GM21528 (cell line): ENCODE data around the gene LPIN2.
"Not testable (repeated sequence)": the region's sequence is repeated elsewhere in the genome, so short reads cannot be mapped to it uniquely, and the experiment has no call there.

Source experiments
- ATAC-seq: cut with Tn5 transposase; IDR thresholded peaks from one replicate; pipeline ENCODE4 v1.9.1; 2021; ENCODE audit warnings: mild to moderate bottlenecking, moderate library complexity; ENCODE audit not compliant: unreplicated experiment, low FRiP score

Gene LPIN2

DNA sequence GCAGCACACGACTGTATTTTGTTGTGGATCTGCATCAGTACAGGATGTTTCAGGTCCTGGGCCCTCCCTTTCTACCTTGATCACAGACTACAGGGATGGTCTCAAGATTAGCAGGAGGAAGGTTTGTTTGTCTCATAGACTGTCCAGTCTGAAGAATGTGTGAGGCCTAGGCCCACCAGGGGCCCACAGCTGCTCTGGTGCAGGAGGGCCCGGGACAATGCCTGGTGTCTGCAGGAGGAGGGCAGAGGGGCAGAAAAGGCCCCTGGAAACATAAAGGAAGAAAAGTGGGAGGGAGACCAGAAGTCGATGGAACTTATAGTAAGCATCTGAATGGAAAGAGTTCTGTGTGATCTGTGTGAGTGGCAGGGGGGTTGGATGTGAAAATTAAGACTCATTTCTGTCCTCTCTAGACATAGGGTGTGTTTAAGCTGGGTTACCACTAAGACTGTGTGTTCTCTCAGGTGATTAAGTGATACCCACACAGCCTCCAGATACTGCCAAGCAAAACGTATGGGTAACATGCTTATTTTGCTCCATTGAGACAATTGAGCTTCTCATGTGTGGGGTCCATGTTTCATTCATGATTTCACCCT, 33.4 kb upstream of the LPIN2 start:
- ATAC-seq, result no peak

DNA sequence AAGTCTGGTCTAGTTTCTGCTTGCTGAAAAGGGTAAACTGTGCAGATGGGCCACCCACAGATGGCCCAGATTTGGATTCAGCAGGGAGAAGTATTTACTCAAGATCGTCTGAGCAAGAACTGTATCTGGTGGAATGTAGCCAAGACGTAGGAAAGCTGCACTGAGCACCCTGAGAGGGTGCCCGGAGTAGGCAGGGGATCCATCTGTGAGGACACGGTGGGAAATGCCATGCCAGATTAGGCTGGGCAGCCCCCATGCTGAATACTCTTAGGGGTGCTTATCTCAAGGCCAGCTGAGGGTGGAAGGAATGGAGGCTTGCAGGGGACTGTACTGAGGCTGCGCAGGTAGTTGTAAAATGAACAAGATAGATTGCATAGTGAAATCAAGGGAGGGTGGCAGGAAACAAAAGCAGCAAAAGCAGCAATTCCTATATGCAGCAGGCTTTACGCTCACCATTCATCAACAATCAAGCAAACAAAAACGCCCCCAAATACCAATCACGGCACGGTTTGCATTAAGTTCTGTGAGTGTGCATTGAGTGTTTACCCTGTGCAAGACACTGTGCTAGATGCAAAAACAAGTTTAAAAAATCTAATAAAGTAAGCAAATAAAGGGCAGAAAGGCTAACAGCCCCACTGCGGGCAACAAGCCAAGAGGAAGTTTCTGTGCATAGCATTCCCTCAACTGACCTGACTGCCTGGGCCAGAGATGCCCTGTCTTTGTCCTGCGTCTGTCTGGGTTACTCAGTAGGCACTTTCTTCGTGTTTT, 32.2 kb upstream of the LPIN2 start:
- ATAC-seq, result no peak

DNA sequence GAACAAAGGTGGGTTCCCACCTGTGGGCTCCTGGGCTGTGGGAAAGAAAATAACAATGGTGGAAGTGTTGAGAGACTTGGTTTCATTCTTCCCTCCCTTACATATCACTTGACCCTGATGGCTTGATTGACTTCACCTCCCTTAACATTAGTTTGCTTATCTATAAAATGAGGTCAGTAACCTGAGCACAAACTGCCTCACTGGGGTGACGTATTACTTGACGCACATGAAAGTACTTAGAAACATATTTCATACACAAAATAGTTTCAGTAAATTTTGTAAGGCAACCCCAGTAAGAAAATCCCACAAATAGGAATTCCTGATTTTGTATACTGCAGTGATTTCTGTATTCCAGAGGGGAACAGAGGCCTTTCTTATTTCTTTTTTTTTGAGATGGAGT, 29.4 kb upstream of the LPIN2 start:
- no peak for ATAC-seq

DNA sequence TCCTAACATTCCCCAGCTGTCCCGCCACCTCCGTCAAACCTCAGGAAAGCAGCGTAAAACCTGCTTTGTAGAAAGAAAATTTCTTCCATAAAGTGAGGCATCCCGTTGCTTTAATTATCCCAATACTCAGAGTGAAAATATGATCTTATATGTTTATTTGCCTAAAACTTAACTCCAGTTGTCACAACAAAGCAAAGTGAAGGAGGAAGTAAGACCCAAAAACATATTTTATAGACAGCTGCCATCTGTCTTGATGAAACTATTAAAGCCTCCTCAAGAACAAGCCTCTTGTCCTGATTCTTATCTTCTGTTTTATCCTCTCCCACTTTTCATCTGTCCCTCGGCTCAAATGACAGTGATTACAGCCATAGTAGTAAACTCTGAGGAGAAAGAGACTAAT, 28.9 kb upstream of the LPIN2 start:
- ATAC-seq, result no peak

DNA sequence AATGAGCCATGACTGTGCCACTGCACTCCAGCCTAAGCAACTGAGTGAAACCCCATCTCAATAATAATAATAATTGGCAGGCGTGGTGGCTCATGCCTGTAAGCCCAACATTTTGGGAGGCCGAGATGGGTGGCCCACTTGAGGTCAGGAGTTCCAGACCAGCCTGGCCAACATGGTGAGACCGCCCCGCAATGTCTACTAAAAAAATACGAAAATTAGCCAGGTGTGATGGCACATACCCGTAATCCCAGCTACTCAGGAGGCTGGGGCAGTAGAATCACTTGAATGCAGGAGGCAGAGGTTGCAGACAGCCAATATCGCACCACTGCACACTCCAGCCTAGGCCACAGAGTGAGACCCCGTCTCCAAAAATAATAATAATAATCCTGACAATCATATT, 27.9 kb upstream of the LPIN2 start:
- ATAC-seq, result no peak

DNA sequence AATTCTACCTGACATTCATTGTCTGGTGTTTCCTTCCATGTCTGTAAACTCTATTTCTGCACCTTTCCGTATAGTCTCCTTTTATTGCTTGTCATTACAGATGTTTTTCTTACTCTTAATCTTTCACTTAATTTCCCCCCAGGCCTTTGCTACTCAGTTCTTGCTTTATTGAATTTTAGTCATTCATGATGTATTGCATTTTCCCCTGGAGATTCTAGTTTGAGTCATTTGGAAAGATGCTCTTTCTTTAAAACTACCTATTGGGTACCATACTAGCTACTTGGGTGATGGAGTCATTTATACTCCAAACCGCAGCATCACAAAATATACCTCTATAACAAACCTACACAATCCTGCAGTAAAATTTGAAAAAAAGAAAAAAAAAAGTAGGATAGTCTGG, 27.2 kb upstream of the LPIN2 start:
- no peak for ATAC-seq

DNA sequence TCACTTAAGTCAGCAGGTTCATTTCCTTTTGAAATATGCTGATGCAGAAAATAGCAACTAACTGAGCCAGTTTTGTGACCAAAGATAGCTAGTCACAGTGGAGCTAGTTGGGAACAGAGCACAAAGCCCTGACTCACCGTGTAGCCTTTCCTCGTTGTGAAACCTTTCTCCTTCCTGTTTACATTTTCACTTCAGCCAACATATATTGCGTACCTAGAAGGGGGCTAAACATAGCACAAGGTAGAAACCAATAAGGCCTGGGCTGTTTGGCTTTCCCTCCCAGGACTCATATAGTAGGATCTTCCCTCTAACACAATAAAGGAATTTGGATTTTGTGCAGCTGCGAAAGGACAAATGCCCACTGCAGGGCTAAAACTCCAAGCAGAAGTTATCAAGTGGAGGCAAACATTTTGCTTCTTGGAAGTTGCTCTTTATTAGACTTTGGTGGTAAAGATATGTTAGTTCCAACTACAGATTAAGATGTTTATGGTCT, 24.5 kb upstream of the LPIN2 start:
- peak; percentile 97 for ATAC-seq

DNA sequence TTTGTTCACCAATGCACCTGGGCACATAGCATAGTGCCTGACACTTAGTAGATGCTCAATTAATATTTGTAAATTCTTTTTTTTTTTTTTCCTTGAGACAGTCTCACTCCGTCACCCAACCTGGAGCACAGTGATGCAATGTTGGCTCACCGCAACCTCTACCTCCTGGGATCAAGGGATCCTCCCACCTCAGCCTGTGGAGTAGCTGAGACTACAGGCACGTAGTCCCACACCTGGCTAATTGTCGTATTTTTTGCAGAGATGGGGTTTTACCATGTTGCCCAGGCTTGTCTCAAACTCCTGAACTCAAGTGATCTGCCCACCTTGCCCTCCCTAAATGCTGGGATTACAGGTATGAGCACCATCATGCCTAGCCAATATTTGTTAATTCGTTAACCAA, 23.2 kb upstream of the LPIN2 start:
- no peak for ATAC-seq

DNA sequence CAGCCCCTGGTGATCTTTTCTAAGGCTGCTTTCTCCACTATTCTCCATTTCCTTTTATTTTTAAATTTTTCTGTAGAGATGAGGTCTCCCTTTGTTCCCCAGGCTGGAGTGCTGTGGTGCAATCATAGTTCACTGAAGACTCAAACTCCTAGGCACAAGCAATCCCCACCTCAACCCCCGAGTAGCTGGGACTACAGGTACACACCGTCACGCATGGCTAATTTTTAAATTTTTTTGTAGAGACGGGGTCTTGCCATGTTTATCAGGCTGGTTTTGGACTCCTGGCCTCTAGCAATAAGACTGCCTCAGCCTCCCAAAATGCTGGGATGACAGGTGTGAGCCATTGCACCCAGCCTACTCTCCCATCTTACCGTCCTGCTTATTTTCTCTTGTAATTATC, 22.7 kb upstream of the LPIN2 start:
- no peak for ATAC-seq

DNA sequence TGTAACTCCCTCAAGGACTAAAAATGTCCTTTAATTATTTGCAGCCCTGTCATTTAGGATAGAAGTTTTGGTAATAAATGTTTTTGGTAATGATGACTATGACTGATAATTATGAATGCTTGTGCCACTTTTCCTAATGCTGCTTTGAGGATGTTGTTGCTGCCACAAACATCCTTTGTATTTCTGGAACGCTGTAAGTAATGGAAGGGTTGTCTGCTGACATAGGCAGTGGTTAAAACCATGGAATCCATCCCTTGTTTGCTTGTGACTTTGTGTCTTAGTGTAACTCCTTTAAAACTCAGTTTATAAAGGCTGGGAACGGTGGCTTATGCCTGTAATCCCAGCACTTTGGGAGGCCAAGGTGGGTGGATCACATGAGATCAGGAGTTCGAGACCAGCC, 19.8 kb upstream of the LPIN2 start:
- ATAC-seq, result no peak

DNA sequence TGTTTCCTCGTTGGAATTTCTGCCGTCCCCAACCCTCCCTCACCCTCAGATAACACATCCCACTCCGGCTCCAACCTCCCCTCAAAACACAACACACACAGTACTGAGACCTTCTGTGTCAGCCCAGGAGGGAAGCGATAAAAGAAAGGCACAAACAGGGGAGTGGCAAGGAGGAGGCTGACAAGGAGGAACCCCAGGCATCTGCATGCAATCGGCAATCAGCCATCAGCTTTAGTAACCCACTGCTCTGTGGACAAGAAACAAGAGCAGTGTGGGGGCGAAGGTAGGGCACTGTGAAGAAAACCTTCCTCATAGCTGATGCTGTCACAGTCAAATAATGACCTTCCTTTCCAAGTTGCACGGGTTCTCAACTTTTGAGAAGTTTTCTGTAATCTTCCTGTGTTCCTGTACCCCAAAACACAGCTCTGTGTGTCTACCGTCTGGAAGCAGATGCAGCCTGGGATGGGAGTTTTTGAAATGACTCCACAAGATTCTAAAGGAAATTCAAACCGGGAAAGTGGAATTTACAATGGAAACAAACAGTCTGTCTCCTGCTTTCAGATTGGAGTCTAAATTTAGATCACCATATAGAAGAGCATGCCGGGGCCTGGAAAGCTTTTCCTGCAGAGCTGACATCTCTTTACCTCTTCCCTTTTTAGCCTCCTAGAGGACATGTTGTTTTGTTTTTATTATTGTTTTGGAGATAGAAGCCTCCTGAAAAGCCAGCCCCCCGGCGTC, 16.4 kb upstream of the LPIN2 start:
- no peak for ATAC-seq

DNA sequence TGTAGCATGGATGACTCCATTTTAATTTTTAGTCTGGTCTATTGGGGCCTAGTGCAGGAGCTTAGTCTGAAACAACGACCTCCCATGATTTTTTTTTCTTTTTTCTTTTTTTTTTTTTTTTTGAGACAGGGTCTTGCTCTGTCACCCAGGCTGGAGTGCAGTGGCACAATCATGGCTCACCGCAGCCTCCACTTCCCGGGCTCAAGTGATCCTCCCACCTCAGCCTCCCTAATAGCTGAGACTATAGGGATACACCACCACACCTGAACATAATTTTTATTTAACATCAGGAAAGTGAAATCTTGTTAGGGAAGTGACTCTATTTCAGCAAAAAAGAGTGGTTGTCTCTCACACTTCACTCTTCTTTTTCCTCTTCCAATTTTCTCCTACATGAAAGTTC, 15.2 kb upstream of the LPIN2 start:
- ATAC-seq, result not testable (repeated sequence)

DNA sequence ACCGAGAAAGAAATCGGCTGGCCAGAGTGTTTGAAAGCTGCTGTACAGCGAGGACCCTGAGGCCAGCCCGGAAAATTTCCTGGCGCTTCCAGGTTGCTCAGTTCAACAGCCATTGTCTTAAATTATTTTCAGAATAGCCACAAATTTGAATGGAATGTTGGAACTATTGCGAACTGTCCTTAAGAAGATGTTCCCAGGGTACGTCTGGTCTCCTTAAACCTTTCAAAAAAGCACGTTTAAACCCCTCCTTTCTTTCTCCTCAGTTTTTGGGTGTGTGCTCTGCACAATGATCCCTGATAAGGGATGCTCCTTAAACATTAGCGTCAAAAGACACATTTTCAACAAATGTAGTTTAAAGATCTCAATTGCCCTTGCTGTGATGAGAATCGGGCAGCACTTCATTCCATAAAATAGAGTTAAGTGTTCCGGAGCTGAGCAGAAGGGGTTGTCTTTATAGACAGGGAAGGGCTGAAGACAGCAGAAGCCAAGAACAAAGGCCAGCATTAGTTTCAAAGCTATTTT, 14.5 kb upstream of the LPIN2 start:
- no peak for ATAC-seq

DNA sequence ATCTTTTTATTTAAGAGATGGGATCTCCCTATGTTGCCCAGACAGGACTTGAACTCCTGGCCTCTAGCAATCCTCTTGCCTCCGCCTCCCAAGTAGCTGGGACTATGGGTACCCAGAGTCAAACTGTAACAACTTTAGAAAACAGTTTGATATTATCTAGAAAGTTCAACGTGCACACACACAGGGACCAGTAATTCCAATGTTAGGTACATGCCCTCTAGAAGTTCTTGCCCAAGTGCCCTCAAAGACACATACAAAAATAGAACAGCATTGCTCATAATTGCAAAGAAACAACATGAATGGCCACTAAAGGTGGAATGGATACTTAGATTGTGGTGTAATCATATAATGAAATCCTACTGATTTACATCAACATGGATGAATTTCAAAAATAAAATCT, 12.6 kb upstream of the LPIN2 start:
- ATAC-seq, result no peak

DNA sequence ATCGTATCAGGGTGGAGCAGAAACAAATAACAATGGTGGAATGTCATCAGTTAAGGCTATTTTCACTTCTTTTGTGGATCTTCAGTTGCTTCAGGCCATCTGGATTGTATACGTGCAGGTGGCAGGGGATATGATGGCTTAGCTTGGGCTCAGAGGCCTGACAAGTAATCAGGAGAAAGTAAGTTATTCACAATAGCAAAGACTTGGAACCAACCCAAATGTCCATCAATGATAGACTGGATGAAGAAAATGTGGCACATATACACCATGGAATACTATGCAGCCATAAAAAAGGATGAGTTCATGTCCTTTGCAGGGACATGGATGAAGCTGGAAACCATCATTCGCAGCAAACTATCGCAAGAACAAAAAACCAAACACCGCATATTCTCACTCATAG, 10.7 kb upstream of the LPIN2 start:
- not testable (repeated sequence) for ATAC-seq

DNA sequence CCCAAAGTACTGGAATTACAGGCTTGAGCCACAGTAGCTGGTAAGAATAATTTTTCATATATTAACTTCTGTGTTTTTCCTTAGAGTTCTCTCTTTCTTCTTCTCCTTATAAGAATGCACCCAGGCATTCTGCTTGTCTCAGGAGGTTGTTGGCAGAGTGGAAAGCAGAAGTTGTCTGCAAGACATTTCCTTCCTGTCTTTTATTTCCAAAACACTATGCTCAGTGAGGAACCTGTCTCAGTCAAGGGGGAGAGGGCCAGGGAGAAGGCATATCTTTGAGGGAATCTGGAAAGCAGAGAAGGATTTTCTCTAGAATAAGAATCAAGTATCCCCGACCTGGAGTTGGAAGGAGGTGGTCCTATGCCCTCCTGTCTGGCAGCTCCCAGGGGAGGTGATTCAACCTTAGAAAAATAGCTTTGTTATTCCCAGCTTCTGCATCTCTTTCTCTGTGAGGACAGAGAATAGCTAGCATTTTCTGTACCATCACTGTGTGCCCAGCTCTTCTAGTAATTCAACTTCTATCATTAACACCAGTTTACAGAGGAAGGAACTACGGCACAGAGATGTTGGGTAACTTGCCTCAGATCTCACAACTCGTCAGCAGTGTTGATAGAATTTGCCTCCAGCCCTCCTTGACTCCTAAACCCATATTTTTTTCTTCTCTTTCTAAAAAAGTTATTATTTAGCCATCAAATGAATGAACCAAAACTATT, 3.8 kb upstream of the LPIN2 start:
- no peak for ATAC-seq

DNA sequence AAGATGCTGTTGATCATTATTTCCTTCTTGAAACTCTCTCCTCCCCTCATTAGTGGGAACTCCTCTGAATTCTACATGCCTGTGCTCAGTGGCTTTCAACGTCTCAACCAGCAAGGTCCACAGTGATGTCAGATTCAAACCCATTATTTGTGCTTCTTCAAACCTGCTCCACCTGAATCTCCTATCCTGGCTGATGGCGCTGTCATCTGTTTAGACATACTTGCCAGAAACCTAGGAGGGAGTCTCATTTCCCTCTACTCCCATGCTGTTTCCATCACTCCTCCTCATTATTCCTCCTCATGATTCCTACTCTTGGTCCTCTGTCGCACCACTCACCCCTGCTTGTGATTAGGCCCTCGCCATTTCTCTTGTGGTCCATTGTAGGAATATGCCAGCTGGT, 2.9 kb upstream of the LPIN2 start:
- ATAC-seq, result no peak

DNA sequence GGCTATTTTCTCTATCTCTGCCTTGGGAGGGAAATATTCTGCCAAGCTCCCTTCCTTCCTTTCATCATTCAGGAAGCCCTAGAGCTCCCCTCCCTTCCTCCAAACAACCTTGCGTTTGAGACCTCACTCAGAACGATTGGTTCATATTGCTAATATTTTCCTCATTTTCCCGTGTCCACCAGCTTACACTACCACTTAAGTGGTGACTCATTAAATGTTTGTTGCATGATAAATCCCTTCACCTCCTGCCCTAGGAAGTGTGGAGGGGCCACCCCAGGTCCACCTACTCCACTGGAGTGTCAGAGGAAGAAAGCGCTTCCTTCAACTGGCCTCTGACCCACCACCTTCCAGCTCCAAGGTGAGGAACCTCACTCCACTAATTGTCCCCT, 2.3 kb upstream of the LPIN2 start:
- no peak for ATAC-seq

DNA sequence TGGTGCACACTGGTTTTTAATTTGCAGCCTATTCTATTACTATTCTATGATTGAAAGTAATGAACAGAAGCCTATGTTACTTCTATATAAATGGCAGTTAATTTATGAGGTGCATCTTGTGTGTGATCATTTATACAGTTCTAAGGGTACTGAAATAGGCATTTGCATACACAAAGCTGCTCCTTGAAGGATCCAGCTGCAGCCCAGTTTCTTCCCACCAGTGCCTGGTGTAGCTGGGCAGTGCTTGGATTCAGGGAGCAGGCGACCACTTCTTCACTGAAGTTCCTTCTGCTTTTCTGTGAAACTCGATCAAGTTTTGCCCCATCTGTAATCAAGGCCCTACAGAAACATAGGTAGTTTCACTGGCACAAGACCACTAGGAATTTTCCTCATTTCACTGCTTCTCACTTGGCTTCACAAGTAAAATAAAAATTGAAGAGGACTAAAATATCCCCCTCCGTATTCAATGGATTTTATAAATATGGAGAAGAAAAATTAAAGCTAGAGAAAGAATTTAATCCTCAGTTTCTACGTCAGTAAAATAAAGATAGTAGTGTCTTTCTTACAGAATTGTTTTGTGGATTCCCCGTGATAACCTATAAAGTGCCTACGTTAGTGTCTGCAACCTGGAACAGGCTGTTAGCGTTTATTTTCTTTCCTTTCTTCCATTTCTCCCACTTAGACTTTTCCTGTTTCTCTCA, 1.7 kb upstream of the LPIN2 start:
- no peak for ATAC-seq
